ENCODE measurements around the gene GRIN3B. TPM values are rescaled to one million over a fixed set of nuclear protein-coding genes. Genes with fewer than 3 reads are reported as not detected.

Gene GRIN3B
- total and polyA plus RNA-seq, 10 of the 15 experiments (the other 5 are each of a cell fraction or from before 2014, with no cell fraction given), result 0.15 TPM; not detected in 9

GRCh38 chr19:1003283-1003682 lies 3.1 kb downstream of the GRIN3B start:
- no peaks in the 10 kb centered on the region for H3K9me3 ChIP-seq (replicated peaks; ENCODE audit: control insufficient read depth, insufficient read depth, low read length)
- ChIA-PET SMC1A (ENCODE audit: uncharacterized antibody, unreplicated experiment) (no interaction called here), RAD21 (ENCODE audit: unreplicated experiment) (interaction anchor here (0.7 to 1.2 kb wide), 2 partner anchors 9 to 140 kb away, joined by 3 read pairs; no protein-coding TSS in a partner anchor), CTCF (interaction anchor here (0.7 kb wide), 1 partner anchor 25 kb away, joined by 3 read pairs; no protein-coding TSS in a partner anchor), POLR2A (interaction anchor here (0.6 kb wide), 1 partner anchor 238 kb away, joined by 3 read pairs; the partner anchor contains the start of gene ATP5F1D)
- FAIRE-seq, result no peak
- WGBS (ENCODE audit: insufficient coverage, insufficient replicate concordance, low lambda C conversion rate, missing lambda C conversion rate), result 63% methylated on average over 31 of the region's 37 CpGs
- H3K4me2 ChIP-seq (ENCODE audit: control insufficient read depth, insufficient read depth), result no peak overlapping the region
- no peak overlapping the region for H3K4me3 ChIP-seq
- no peak overlapping the region for H2AFZ ChIP-seq (ENCODE audit: control insufficient read depth, low read depth, low read length)
- H3K36me3 ChIP-seq (ENCODE audit: control insufficient read depth in 2 of 2, insufficient read depth in 2 of 2, low read length in 1 of 2), result no peaks in the 10 kb centered on the region; a peak in 1 of 4 replicates
- no peak for TF ChIP-seq POLR2A (IDR thresholded peaks at IDR 0.05; ENCODE audit: low read depth, low read length)
- TF ChIP-seq MAX (IDR thresholded peaks at IDR 0.05; ENCODE audit: low read depth, low read length), result no peak
- TF ChIP-seq RELB (IDR thresholded peaks at IDR 0.05; ENCODE audit: low read depth), result no peak
- no peak for TF ChIP-seq NR2C1 (IDR thresholded peaks at IDR 0.05)
- no peak for TF ChIP-seq HDAC2 (IDR thresholded peaks at IDR 0.05)
- no peak for TF ChIP-seq CREB1 (IDR thresholded peaks at IDR 0.05; ENCODE audit: low read depth)
- TF ChIP-seq HCFC1 (IDR thresholded peaks at IDR 0.05; ENCODE audit: low read length), result no peak
- no peak for TF ChIP-seq RB1 (IDR thresholded peaks at IDR 0.05; ENCODE audit: borderline replicate concordance)
- TF ChIP-seq CEBPB (IDR thresholded peaks at IDR 0.05; ENCODE audit: borderline replicate concordance in 1 of 2, low read depth in 2 of 2, low read length in 2 of 2), result no peak
- TF ChIP-seq ZNF384 (IDR thresholded peaks at IDR 0.05; ENCODE audit: borderline replicate concordance, low read depth, low read length), result no peak
- no peak for TF ChIP-seq NRF1 (conservative IDR thresholded peaks at IDR 0.05; ENCODE audit: low read depth, low read length)
- no peak for TF ChIP-seq CBX5 (IDR thresholded peaks at IDR 0.05; ENCODE audit: low read depth)
- no peak for TF ChIP-seq HDGF (IDR thresholded peaks at IDR 0.05)
- TF ChIP-seq PBX3 (IDR thresholded peaks at IDR 0.05; ENCODE audit: insufficient replicate concordance, low read depth, low read length), result no peak
- TF ChIP-seq IRF3 (IDR thresholded peaks at IDR 0.05), result no peak
- no peak overlapping the region for H3K9ac ChIP-seq (ENCODE audit: control insufficient read depth, insufficient read depth, low read length)
- no TSS peak for BruUV-seq (replicated peaks)
- no peak for ATAC-seq
- H3K4me1 ChIP-seq (ENCODE audit: control insufficient read depth, insufficient read depth, low read length), result no peaks in the 10 kb centered on the region
- no peaks in the 10 kb centered on the region for H3K79me2 ChIP-seq (ENCODE audit: control insufficient read depth, insufficient read depth, low read length)
- in situ Hi-C loops (cut with MboI), result no loop called here
- DNase-seq (ENCODE audit: low read depth, low spot score), result no peak
- no peak overlapping the region for H3K27ac ChIP-seq (ENCODE audit: control insufficient read depth, insufficient read depth)
- no peaks in the 10 kb centered on the region for H4K20me1 ChIP-seq (ENCODE audit: control insufficient read depth, insufficient read depth)
- intact Hi-C loops (cut with micrococcal nuclease; ENCODE audit: unreplicated experiment), result no loop called here
- peaks cover 3 to 5% of the 10 kb centered on the region in 2 experiments; a peak in 3 of 4 replicates for H3K27me3 ChIP-seq (replicated peaks in 1 of 2; ENCODE audit: control insufficient read depth in 2 of 2, insufficient read depth in 2 of 2, low read length in 1 of 2)

Measured in GM12878 (cell line).